GM15510 (cell line): ENCODE measurements around the gene SPEM1.

Experiments
- POLR2A ChIP-seq: IDR thresholded peaks from 3 replicates; pipeline ENCODE4 v1.6.1; 2011; ENCODE audit warnings: borderline replicate concordance; ENCODE audit not compliant: insufficient read length; ENCODE audit errors: extremely low read depth

The SPEM1 gene

GRCh38 chr17:7463372-7463846 is 43.3 kb downstream of the SPEM1 start:
- TF ChIP-seq POLR2A: no peak

- TF ChIP-seq POLR2A: no peak
These were observed 44.0 kb downstream of the SPEM1 start for GRCh38 chr17:7464081-7464480.

DNA sequence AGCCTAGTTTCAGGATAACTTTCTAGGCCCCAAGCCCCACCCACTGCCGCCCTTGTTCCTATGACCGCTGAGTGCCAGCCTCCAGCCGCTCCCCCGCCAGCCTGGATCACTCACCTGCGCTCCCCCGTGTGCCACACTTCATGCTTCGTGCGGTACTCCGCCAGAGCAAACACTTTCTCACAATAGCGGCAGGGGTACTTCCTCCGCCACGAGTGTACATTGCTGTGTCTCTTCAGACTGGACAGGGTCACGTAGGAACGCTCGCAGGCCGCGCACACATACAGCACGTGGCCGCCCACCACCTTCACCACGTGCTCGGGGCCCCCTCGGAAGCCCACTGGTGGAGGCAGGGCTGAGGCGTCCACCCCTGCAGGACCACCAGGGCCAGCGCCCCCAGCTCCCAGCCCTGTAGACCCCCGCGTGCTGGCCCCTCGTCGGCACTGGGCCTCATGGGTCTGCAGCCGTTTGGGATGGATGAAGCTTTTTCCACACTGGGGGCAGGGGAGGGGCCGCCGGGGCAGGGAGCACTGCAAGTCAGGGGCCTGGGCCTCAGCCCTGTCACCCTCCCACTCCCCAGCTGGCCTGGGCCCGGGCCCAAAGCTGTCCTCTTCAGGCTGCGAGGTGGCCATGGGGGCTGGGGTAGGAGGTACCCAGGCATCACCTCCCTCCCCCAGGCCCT is 45.6 kb downstream of the SPEM1 start:
- no peak for TF ChIP-seq POLR2A

- no peak for TF ChIP-seq POLR2A
These were observed 46.2 kb downstream of the SPEM1 start for GRCh38 chr17:7466318-7466638.

DNA sequence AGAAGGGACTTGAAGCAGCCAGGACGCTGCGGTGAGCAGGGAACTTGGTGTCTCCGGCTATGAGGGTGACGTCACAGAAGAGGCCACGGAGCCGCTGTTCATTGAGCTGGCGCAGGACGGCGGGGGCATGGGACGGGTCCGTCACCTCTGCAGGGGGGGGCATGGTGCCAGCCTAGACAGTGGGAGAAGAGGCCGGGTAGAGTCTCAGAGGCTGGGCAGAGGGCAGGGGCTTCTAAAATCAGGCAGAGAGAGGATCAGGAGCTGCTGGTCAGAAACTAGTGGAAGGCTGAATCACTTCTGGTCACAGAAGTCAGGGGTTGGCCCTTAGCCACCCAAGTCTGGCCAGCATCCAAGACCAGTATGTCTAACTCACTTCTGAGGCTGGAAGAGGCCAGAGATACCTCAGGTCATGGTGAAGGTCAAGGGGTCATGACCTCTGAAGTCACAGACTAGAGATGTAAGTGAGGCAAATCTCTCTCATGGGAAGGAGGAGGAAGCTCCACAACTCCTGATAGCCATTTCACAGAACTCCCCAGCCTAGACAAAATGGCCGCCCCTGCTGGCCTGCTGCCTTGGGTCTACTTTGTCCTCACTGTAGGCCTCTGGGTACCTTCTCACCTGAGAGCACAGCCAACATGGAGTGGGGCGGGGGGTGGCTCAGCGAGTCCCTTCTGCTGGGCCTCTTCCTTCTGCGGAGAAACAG is 46.7 kb downstream of the SPEM1 start:
- no peak for TF ChIP-seq POLR2A

GRCh38 chr17:7467498-7467897 is 47.4 kb downstream of the SPEM1 start:
- TF ChIP-seq POLR2A: no peak

GRCh38 chr17:7468290-7468689 is 48.2 kb downstream of the SPEM1 start:
- TF ChIP-seq POLR2A: no peak

DNA sequence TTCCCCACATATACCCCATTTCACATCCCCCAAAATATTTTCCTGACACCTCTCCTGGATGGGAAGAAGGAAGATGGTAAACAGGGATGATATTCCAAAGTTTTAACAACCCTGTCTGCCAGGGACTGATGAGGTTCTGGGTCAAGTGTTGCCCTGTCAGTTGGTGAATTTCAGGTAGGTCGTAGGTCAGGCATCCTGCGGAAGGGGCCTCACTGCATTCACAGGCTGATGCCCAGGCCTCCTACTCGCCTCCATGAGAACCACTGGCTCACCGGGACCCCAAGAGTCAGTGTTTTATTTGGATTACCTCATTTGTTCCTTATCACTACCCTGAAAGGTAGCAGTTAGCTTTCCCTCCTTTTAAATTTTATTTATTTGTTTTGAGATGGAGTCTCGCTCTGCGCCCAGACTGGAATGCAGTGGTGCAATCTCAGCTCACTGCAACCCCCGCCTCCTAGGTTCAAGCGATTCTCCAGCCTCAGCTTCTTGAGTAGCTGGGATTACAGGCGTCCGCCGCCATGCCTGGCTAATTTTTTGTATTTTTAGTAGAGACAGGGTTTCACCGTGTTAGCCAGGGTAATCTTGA is 48.8 kb downstream of the SPEM1 start:
- TF ChIP-seq POLR2A: no peak
